Mesendoderm (in vitro differentiated cells): ENCODE results near the gene MDGA2. TPM values are rescaled to one million over a fixed set of nuclear protein-coding genes. Genes with fewer than 3 reads are reported as not detected.
A peak's percentile ranks its signal among the peaks of the same experiment; 100 is the strongest.

Source experiments
- DNase-seq: peaks from one replicate; pipeline ENCODE4 v3.0.0; 2013
- H2AK5ac ChIP-seq: 2 replicates; pipeline ENCODE4 v1.6.1; 2013; ENCODE audit warnings: low read length, inconsistent platforms
- H2BK120ac ChIP-seq: 2 replicates; pipeline ENCODE4 v1.6.1; 2013; ENCODE audit warnings: low read depth, mild to moderate bottlenecking, low read length, moderate library complexity, mixed read lengths
- H2BK15ac ChIP-seq: replicated peaks from 2 replicates; pipeline ENCODE4 v1.6.1; 2013; ENCODE audit warnings: low read depth, mild to moderate bottlenecking, moderate library complexity
- H2BK5ac ChIP-seq: 2 replicates; pipeline ENCODE4 v1.6.1; 2013; ENCODE audit warnings: low read length, inconsistent platforms
- H3K18ac ChIP-seq: 2 replicates; pipeline ENCODE4 v1.6.1; 2013; ENCODE audit warnings: mild to moderate bottlenecking, low read length, mixed read lengths
- H3K23ac ChIP-seq: one replicate; pipeline ENCODE4 v1.6.1; 2013; ENCODE audit warnings: low read length
- H3K27ac ChIP-seq: 2 replicates; pipeline ENCODE4 v1.5.1; 2013; ENCODE audit warnings: low read depth, mild to moderate bottlenecking, inconsistent platforms, low read length, moderate library complexity
- H3K27me3 ChIP-seq: 2 replicates; pipeline ENCODE4 v1.6.1; 2013; ENCODE audit warnings: low read length, control low read depth, mild to moderate bottlenecking, inconsistent platforms; ENCODE audit not compliant: insufficient read depth, poor library complexity
- H3K36me3 ChIP-seq: 2 replicates; pipeline ENCODE4 v1.6.1; 2013; ENCODE audit warnings: low read length, inconsistent platforms; ENCODE audit not compliant: control insufficient read depth, insufficient read depth
- H3K4ac ChIP-seq: one replicate; pipeline ENCODE4 v1.6.1; 2013; ENCODE audit warnings: low read depth, mild to moderate bottlenecking, low read length, moderate library complexity
- H3K4me1 ChIP-seq: 2 replicates; pipeline ENCODE4 v1.6.1; 2013; ENCODE audit warnings: low read depth, low read length, inconsistent platforms; ENCODE audit not compliant: control insufficient read depth
- H3K4me2 ChIP-seq: 2 replicates; pipeline ENCODE4 v1.6.1; 2013; ENCODE audit warnings: low read length
- H3K4me3 ChIP-seq: 2 replicates; pipeline ENCODE4 v1.5.1; 2013; ENCODE audit warnings: mild to moderate bottlenecking, low read length
- H3K56ac ChIP-seq: one replicate; pipeline ENCODE4 v1.6.1; 2013; ENCODE audit warnings: low read length
- H3K79me1 ChIP-seq: 2 replicates; pipeline ENCODE4 v1.6.1; 2013; ENCODE audit warnings: low read length, inconsistent platforms
- H3K79me2 ChIP-seq: 2 replicates; pipeline ENCODE4 v1.6.1; 2013; ENCODE audit warnings: mild to moderate bottlenecking, low read length; ENCODE audit not compliant: control insufficient read depth, insufficient read depth
- H3K9ac ChIP-seq: 2 replicates; pipeline ENCODE4 v1.6.1; 2013; ENCODE audit warnings: low read length, inconsistent platforms
- H4K5ac ChIP-seq: one replicate; pipeline ENCODE4 v1.6.1; 2013; ENCODE audit warnings: low read length
- H4K8ac ChIP-seq: one replicate; pipeline ENCODE4 v1.6.1; 2013; ENCODE audit warnings: low read depth, mild to moderate bottlenecking, control low read depth, low read length, moderate library complexity
- WGBS: extraction: QIAGEN DNeasy Blood & Tissue Kit; methylation state at CpG from one replicate; pipeline ENCODE4 v1.1.7; 2013; ENCODE audit warnings: low lambda C conversion rate, missing lambda C conversion rate; ENCODE audit not compliant: insufficient coverage; ENCODE audit errors: extremely low coverage; 5-methylcytosine and 5-hydroxymethylcytosine counted together
- polyA plus RNA-seq, 2 experiments: library from polyadenylated mRNA; stranded (reverse); fragments of 200-250 nt; gene quantifications; one replicate each; pipeline ENCODE4 v1.2.3, GENCODE V29; 2013

MDGA2 gene
- 0.22 TPM for polyA plus RNA-seq (2013, experiment 1 of 2)
- 0.24 TPM for polyA plus RNA-seq (2013, experiment 2 of 2)

GRCh38 chr14:47675466-47676314 is at the start of gene MDGA2:
Gene MDGA2, minus strand, starts transcription at chr14:47675605.
- WGBS: no CpG with 5 or more reads among the region's 90 CpGs
- Histone ChIP-seq H4K5ac (no peak within 1 kb of the TSS), H3K4ac (no peak within 1 kb of the TSS), H3K36me3 (no peaks in the 10 kb centered on the region), H2BK5ac (no peak within 1 kb of the TSS), H3K4me1 (no peaks in the 10 kb centered on the region), H4K8ac (no peak within 1 kb of the TSS), H3K4me2 (peak within 1 kb of the TSS; percentile 95), H3K79me2 (no peaks in the 10 kb centered on the region), H3K4me3 (peak within 1 kb of the TSS; percentile 55), H3K27ac (no peak within 1 kb of the TSS), H3K79me1 (no peaks in the 10 kb centered on the region), H2AK5ac (no peak within 1 kb of the TSS), H3K56ac (peak within 1 kb of the TSS; percentile 54), H3K27me3 (peaks cover 16% of the 10 kb centered on the region), H2BK15ac (no peak within 1 kb of the TSS), H2BK120ac (no peak within 1 kb of the TSS), H3K18ac (no peak within 1 kb of the TSS), H3K23ac (no peak within 1 kb of the TSS), H3K9ac (peak within 1 kb of the TSS; percentile 47)
- DNase-seq: peak; percentile 77

DNA sequence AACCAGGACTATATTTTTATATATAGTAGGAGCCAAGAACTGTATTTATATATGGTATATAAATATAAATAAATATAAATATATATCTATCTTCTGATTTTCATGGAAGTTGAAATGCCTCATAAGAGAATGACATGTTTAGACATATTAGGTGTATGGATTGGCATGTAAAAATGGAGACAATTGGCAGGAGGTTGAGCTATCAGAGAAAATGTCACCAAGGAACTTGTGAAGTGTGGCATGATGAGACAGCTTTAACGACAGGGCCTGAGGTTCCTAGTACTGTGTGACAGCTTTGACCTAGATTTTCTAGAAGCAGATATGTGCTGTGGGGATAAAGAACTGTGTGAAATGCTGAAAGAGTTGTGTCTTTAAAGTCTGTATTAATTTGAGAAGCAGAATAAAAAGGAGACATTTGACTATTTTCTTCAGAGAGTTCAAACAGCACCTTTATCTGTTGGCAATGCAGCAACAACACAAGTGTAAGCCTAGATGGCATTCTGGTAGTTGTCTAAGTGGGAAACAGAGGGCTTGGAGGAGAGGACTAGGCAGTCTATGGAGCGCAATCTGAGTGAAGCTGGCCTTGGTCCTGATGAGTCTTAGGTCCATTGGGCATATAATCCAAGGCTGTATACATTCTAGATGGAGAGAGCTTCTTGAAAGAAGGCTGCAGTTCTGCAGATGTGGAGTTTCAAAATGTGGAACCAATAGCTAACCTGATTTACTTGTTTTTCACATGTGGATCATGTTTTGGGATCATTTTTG is 47.7 kb upstream of the MDGA2 start:
- H4K5ac ChIP-seq: no peak overlapping the region
- no peak overlapping the region for H3K4ac ChIP-seq
- H2BK15ac ChIP-seq: no peak overlapping the region
- no peaks in the 10 kb centered on the region for H3K27me3 ChIP-seq
- H2BK120ac ChIP-seq: no peak overlapping the region
- no peaks in the 10 kb centered on the region for H3K79me1 ChIP-seq
- H3K4me2 ChIP-seq: no peak overlapping the region
- H3K27ac ChIP-seq: no peak overlapping the region
- H3K4me1 ChIP-seq: no peaks in the 10 kb centered on the region
- no peak overlapping the region for H3K18ac ChIP-seq
- no peak overlapping the region for H3K23ac ChIP-seq
- no peak overlapping the region for H4K8ac ChIP-seq
- H2AK5ac ChIP-seq: no peak overlapping the region
- no peak overlapping the region for H2BK5ac ChIP-seq
- no peak overlapping the region for H3K56ac ChIP-seq
- H3K4me3 ChIP-seq: no peak overlapping the region
- no peak for DNase-seq
- no peaks in the 10 kb centered on the region for H3K79me2 ChIP-seq
- no peak overlapping the region for H3K9ac ChIP-seq
- H3K36me3 ChIP-seq: no peaks in the 10 kb centered on the region
- WGBS: no CpG with 5 or more reads among the region's 2 CpGs

DNA sequence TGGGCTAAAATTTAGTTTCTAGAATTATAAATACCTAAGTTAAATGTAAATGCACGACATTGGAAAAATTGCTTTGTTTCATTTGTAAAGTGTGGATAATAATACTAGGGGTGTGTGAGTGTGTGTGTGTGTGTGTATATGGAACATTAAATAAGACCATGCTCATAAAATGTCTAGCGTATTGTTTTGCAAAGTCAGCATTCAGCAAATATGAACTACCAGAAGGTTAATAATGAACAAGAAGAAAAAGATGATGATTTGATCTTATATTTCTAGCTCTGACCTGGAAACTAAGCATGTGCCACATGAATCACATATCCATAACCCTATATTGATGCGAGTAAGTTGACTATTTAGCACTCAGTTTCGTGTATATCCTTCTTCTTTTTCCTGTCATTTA is 44.9 kb upstream of the MDGA2 start:
- no peak overlapping the region for H3K23ac ChIP-seq
- H3K79me2 ChIP-seq: no peaks in the 10 kb centered on the region
- no peaks in the 10 kb centered on the region for H3K4me1 ChIP-seq
- no peak overlapping the region for H4K8ac ChIP-seq
- no peak overlapping the region for H4K5ac ChIP-seq
- no peak overlapping the region for H3K27ac ChIP-seq
- H3K4me3 ChIP-seq: no peak overlapping the region
- no peaks in the 10 kb centered on the region for H3K79me1 ChIP-seq
- H3K18ac ChIP-seq: no peak overlapping the region
- no peaks in the 10 kb centered on the region for H3K36me3 ChIP-seq
- H2AK5ac ChIP-seq: no peak overlapping the region
- H3K4me2 ChIP-seq: no peak overlapping the region
- no CpG with 5 or more reads among the region's 4 CpGs for WGBS
- DNase-seq: no peak
- H2BK15ac ChIP-seq: no peak overlapping the region
- no peaks in the 10 kb centered on the region for H3K27me3 ChIP-seq
- no peak overlapping the region for H3K4ac ChIP-seq
- no peak overlapping the region for H2BK120ac ChIP-seq
- no peak overlapping the region for H3K56ac ChIP-seq
- H2BK5ac ChIP-seq: no peak overlapping the region
- no peak overlapping the region for H3K9ac ChIP-seq

DNA sequence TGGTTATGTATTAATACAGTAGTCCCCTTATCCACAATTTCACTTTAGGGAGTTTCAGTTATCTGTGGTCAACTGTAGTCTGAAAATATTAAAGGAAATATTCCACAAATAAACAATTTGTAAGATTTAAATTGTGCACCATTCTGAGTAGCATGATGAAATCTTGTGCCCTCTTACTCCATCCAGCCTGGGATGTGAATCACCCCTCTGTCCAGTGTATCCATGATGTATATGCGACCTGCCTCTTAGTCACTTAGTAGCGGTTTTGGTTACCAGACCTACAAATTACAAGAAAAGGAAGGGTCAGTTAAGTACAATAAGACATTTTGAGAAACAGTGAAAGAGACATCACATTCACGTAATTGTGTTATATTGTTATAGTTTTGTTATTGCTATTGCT is 39.9 kb upstream of the MDGA2 start:
- no peaks in the 10 kb centered on the region for H3K79me1 ChIP-seq
- no peaks in the 10 kb centered on the region for H3K4me1 ChIP-seq
- DNase-seq: no peak
- no peak overlapping the region for H2BK120ac ChIP-seq
- H3K18ac ChIP-seq: no peak overlapping the region
- H3K36me3 ChIP-seq: no peaks in the 10 kb centered on the region
- H3K4me3 ChIP-seq: no peak overlapping the region
- H4K8ac ChIP-seq: no peak overlapping the region
- H3K4me2 ChIP-seq: no peak overlapping the region
- no peak overlapping the region for H3K4ac ChIP-seq
- H4K5ac ChIP-seq: no peak overlapping the region
- no peak overlapping the region for H2BK15ac ChIP-seq
- H3K9ac ChIP-seq: no peak overlapping the region
- H3K27ac ChIP-seq: no peak overlapping the region
- no peaks in the 10 kb centered on the region for H3K27me3 ChIP-seq
- WGBS: no CpG with 5 or more reads among the region's 3 CpGs
- H2AK5ac ChIP-seq: no peak overlapping the region
- no peaks in the 10 kb centered on the region for H3K79me2 ChIP-seq
- H2BK5ac ChIP-seq: no peak overlapping the region
- no peak overlapping the region for H3K56ac ChIP-seq
- no peak overlapping the region for H3K23ac ChIP-seq

- no peak for DNase-seq
- Histone ChIP-seq H2BK120ac (no peak overlapping the region), H2BK15ac (no peak overlapping the region), H3K18ac (no peak overlapping the region), H3K23ac (no peak overlapping the region), H3K4me1 (no peaks in the 10 kb centered on the region), H3K4ac (no peak overlapping the region), H2AK5ac (no peak overlapping the region), H2BK5ac (no peak overlapping the region), H4K8ac (no peak overlapping the region), H3K4me2 (no peak overlapping the region), H4K5ac (no peak overlapping the region), H3K36me3 (no peaks in the 10 kb centered on the region), H3K27ac (no peak overlapping the region), H3K27me3 (no peaks in the 10 kb centered on the region), H3K79me2 (no peaks in the 10 kb centered on the region), H3K56ac (no peak overlapping the region), H3K79me1 (no peaks in the 10 kb centered on the region), H3K4me3 (no peak overlapping the region), H3K9ac (no peak overlapping the region)
- WGBS: no CpG with 5 or more reads among the region's 2 CpGs
Observed at GRCh38 chr14:47710581-47710980, 35.2 kb upstream of the MDGA2 start.
